ENCODE data around the gene ZNF609. TPM values are rescaled to one million over a fixed set of nuclear protein-coding genes. Genes with fewer than 3 reads are reported as not detected.

Gene ZNF609
- total and polyA plus RNA-seq, 2 of the 13 experiments (the other 11 are each of a cell fraction or from before 2014, with no cell fraction given), result 8.9 to 9.9 TPM

DNA sequence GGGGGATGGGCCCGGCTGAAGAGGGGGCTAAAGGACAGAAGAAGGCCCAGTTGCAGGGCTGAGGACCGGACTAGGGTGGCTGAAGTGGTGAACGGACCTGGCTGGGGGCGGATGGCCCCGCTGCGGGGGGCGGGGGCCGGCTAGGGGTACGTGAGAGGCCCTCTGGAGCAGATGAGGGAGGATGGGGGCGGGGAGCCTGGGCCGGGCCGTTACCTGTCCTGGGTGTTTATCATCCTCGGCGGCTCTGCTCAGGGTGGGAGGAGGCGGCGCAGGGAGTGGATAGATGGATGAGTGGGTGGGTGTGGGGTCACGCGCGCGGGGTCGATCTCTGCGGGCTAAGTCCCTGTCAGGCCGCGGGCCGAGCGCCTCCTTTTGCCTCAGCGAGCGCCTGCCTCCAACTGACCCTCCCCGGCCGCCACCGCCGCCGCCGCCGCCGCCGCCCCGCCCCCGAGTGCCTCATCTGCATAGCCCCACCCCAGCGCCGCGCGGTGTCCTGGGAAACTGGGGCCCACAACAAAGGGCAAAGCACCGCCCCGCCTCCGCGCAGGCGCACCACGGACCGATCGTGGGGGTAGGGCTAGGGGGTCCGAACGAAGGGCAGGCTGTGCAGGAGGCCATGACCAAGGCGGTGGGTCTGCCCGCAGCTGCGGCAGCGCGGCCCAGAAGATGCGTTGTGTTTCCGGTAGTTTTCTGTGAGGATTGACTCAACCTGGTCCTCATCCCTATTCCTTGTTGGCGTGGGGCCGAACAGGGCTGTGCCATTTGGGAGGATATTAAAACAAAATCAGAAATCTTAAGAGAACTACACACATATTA, 242.6 kb downstream of the ZNF609 start (continued):
- TF ChIP-seq FOXA3 (CRISPR knock-in tag; IDR thresholded peaks at IDR 0.05) (peak; percentile 49), TEAD2 (CRISPR knock-in tag; IDR thresholded peaks at IDR 0.05) (no peak), TSC22D2 (CRISPR knock-in tag; IDR thresholded peaks at IDR 0.05; ENCODE audit: borderline replicate concordance) (peak; percentile 67; the same call in 1 of the 2 replicates), ZNF607 (CRISPR knock-in tag; IDR thresholded peaks at IDR 0.05; ENCODE audit: borderline replicate concordance) (peak; percentile 75), ATM (IDR thresholded peaks at IDR 0.05; ENCODE audit: borderline replicate concordance) (no peak), HDAC2 (CRISPR knock-in tag; IDR thresholded peaks at IDR 0.05) (peak; percentile 9; the same call in 1 of the 2 replicates), FIP1L1 (IDR thresholded peaks at IDR 0.05; ENCODE audit: borderline replicate concordance, insufficient read depth, low read depth, low read length) (no peak), ZMAT3 (CRISPR knock-in tag; conservative IDR thresholded peaks at IDR 0.05) (0 out of 2 replicates have a peak, but pooled peaks have one; percentile 43), FOXA1 (IDR thresholded peaks at IDR 0.05) (no peak), FOXA1 (CRISPR knock-in tag; IDR thresholded peaks at IDR 0.05) (0 out of 2 replicates have a peak, but pooled peaks have one; percentile 10), ZNF772 (CRISPR knock-in tag; IDR thresholded peaks at IDR 0.05) (no peak; the same call in 1 of the 2 replicates), KDM2A (CRISPR knock-in tag; IDR thresholded peaks at IDR 0.05; ENCODE audit: borderline replicate concordance, low read depth) (peak; percentile 84), ZFP90 (CRISPR knock-in tag; IDR thresholded peaks at IDR 0.05; ENCODE audit: borderline replicate concordance) (0 out of 2 replicates have a peak, but pooled peaks have one; percentile 18), MXD4 (CRISPR knock-in tag; IDR thresholded peaks at IDR 0.05) (no peak), ZFP1 (CRISPR knock-in tag; IDR thresholded peaks at IDR 0.05) (no peak), FOXK1 (CRISPR knock-in tag; IDR thresholded peaks at IDR 0.05; ENCODE audit: borderline replicate concordance, low read depth) (peak; percentile 75; the same call in 1 of the 2 replicates), MTA1 (CRISPR knock-in tag; IDR thresholded peaks at IDR 0.05; ENCODE audit: borderline replicate concordance) (peak; percentile 62; the same call in 1 of the 2 replicates), ZBTB7B (CRISPR knock-in tag; IDR thresholded peaks at IDR 0.05) (peak; percentile 71; the same call in 1 of the 2 replicates), ZNF205 (CRISPR knock-in tag; IDR thresholded peaks at IDR 0.05) (peak; percentile 50; the same call in 1 of the 2 replicates), ZNF292 (CRISPR knock-in tag; IDR thresholded peaks at IDR 0.05; ENCODE audit: borderline replicate concordance, low read depth) (peak; percentile 58; the same call in 1 of the 2 replicates), RAD51 (IDR thresholded peaks at IDR 0.05; ENCODE audit: borderline replicate concordance) (no peak), THAP11 (CRISPR knock-in tag; IDR thresholded peaks at IDR 0.05) (peak; percentile 79)
- TF ChIP-seq, protein P1, sequence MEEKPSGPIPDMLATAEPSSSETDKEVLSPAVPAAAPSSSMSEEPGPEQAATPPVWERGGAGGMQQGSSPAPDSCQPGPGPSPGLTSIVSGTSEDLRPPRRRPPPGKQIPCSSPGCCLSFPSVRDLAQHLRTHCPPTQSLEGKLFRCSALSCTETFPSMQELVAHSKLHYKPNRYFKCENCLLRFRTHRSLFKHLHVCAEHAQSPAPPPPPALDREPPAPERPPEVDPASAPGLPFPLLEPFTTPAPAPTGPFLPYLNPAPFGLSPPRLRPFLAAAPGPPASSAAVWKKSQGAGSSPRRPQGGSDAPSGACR (CRISPR knock-in tag; IDR thresholded peaks at IDR 0.05), result peak; percentile 49; the same call in 1 of the 2 replicates
- TF ChIP-seq, protein P2, sequence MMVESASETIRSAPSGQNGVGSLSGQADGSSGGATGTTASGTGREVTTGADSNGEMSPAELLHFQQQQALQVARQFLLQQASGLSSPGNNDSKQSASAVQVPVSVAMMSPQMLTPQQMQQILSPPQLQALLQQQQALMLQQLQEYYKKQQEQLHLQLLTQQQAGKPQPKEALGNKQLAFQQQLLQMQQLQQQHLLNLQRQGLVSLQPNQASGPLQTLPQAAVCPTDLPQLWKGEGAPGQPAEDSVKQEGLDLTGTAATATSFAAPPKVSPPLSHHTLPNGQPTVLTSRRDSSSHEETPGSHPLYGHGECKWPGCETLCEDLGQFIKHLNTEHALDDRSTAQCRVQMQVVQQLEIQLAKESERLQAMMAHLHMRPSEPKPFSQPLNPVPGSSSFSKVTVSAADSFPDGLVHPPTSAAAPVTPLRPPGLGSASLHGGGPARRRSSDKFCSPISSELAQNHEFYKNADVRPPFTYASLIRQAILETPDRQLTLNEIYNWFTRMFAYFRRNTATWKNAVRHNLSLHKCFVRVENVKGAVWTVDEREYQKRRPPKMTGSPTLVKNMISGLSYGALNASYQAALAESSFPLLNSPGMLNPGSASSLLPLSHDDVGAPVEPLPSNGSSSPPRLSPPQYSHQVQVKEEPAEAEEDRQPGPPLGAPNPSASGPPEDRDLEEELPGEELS (CRISPR knock-in tag; IDR thresholded peaks at IDR 0.05), result 0 out of 2 replicates have a peak, but pooled peaks have one; percentile 30
- TF ChIP-seq, protein P3, sequence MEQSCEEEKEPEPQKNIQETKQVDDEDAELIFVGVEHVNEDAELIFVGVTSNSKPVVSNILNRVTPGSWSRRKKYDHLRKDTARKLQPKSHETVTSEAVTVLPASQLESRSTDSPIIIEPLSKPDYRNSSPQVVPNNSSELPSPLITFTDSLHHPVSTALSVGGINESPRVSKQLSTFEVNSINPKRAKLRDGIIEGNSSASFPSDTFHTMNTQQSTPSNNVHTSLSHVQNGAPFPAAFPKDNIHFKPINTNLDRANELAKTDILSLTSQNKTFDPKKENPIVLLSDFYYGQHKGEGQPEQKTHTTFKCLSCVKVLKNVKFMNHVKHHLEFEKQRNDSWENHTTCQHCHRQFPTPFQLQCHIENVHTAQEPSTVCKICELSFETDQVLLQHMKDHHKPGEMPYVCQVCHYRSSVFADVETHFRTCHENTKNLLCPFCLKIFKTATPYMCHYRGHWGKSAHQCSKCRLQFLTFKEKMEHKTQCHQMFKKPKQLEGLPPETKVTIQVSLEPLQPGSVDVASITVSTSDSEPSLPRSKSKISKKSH (CRISPR knock-in tag; IDR thresholded peaks at IDR 0.05; ENCODE audit: borderline replicate concordance), result no peak
- TF ChIP-seq, protein P4, sequence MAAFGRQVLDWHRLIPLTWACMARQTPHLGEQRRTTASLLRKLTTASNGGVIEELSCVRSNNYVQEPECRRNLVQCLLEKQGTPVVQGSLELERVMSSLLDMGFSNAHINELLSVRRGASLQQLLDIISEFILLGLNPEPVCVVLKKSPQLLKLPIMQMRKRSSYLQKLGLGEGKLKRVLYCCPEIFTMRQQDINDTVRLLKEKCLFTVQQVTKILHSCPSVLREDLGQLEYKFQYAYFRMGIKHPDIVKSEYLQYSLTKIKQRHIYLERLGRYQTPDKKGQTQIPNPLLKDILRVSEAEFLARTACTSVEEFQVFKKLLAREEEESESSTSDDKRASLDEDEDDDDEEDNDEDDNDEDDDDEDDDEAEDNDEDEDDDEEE (CRISPR knock-in tag; IDR thresholded peaks at IDR 0.05), result peak; percentile 73; the same call in 1 of the 2 replicates
